Naive thymus-derived CD4-positive, alpha-beta T cell (primary cell): Measurements from ENCODE around the gene EXOC6B. TPM values are rescaled to one million over a fixed set of nuclear protein-coding genes. Genes with fewer than 3 reads are reported as not detected.

Experiments
- ATAC-seq: fragments of 150-1000 bp; cut with Tn5 transposase; 2 replicates; pipeline ENCODE4 v1.10.0; 2021; ENCODE audit warnings: mild to moderate bottlenecking, moderate library complexity
- CTCF ChIA-PET: fragments of 350-600 bp; sonication (Branson Sonifier 250); formaldehyde crosslinking; loops from one replicate; lab custom pipeline; 2021; ENCODE audit warnings: antibody characterized with exemption; lab: Charles Lee
- POLR2A ChIA-PET: fragments of 350-600 bp; sonication (Branson Sonifier 250); formaldehyde crosslinking; loops from one replicate; lab custom pipeline; 2021; ENCODE audit warnings: antibody characterized with exemption, inconsistent platforms; lab: Charles Lee
- DNase-seq, 9 donors: peaks; one replicate each; pipeline versions ENCODE4 v3.0.0 to v3.0.0-alpha.2; 2020 to 2022; ENCODE audit warnings: mixed read lengths in 1 of 9
- H3K27ac ChIP-seq: one replicate; pipeline ENCODE4 v1.7.0; 2013; ENCODE audit warnings: mild to moderate bottlenecking, low read depth, low read length, moderate library complexity
- H3K27me3 ChIP-seq, 2 donors: one replicate each; pipeline ENCODE4 v1.7.0; 2013; ENCODE audit warnings: low read length in 2 of 2, mild to moderate bottlenecking in 2 of 2, moderate library complexity in 2 of 2; ENCODE audit not compliant: control insufficient read depth in 2 of 2, insufficient read depth in 2 of 2
- H3K36me3 ChIP-seq, 3 experiments: 1 replicate in 2 of 3; 2 replicates in 1 of 3; pipeline ENCODE4 v1.7.0; 2013; ENCODE audit warnings: low read length in 3 of 3, mild to moderate bottlenecking in 3 of 3, moderate library complexity in 1 of 3; ENCODE audit not compliant: insufficient read depth in 3 of 3, control insufficient read depth in 2 of 3
- H3K4me1 ChIP-seq, 2 donors: one replicate each; pipeline ENCODE4 v1.7.0; 2013; ENCODE audit warnings: low read length in 2 of 2, mild to moderate bottlenecking in 2 of 2, moderate library complexity in 1 of 2; ENCODE audit not compliant: control insufficient read depth in 2 of 2, insufficient read depth in 2 of 2
- H3K4me3 ChIP-seq: 2 replicates; pipeline ENCODE4 v1.7.0; 2013; ENCODE audit warnings: mild to moderate bottlenecking, low read length
- H3K9me3 ChIP-seq, 3 experiments: 1 replicate in 2 of 3; 2 replicates in 1 of 3; pipeline ENCODE4 v1.7.0; 2013; ENCODE audit warnings: low read length in 3 of 3; ENCODE audit not compliant: control insufficient read depth in 2 of 3
- H3K27ac Mint-ChIP-seq, 9 donors: one replicate each; pipeline ENCODE4 v1.8.0; 2020 to 2022; ENCODE audit warnings: mixed read lengths in 9 of 9, mild to moderate bottlenecking in 8 of 9, moderate library complexity in 5 of 9, inconsistent platforms in 2 of 9
- H3K27me3 Mint-ChIP-seq, 5 donors: one replicate each; pipeline ENCODE4 v1.8.0; 2021 to 2022; ENCODE audit warnings: mixed read lengths in 5 of 5, mild to moderate bottlenecking in 1 of 5
- H3K36me3 Mint-ChIP-seq, 5 donors: one replicate each; pipeline ENCODE4 v1.8.0; 2020 to 2022; ENCODE audit warnings: mixed read lengths in 5 of 5, mild to moderate bottlenecking in 3 of 5, inconsistent platforms in 1 of 5
- H3K4me1 Mint-ChIP-seq, 7 donors: one replicate each; pipeline ENCODE4 v1.8.0; 2020 to 2022; ENCODE audit warnings: mixed read lengths in 7 of 7, mild to moderate bottlenecking in 3 of 7, inconsistent platforms in 1 of 7
- H3K4me3 Mint-ChIP-seq, 10 donors: one replicate each; pipeline ENCODE4 v1.8.0; 2020 to 2022; ENCODE audit warnings: mild to moderate bottlenecking in 10 of 10, mixed read lengths in 10 of 10, moderate library complexity in 6 of 10, inconsistent platforms in 2 of 10
- H3K9me3 Mint-ChIP-seq, 11 donors: one replicate each; pipeline ENCODE4 v1.8.0; 2020 to 2022; ENCODE audit warnings: mixed read lengths in 11 of 11, mild to moderate bottlenecking in 4 of 11, inconsistent platforms in 1 of 11, moderate library complexity in 1 of 11
- intact Hi-C, 2 donors: fragments of 100-400 bp; cut with micrococcal nuclease; formaldehyde crosslinking; loops; one replicate each; pipeline ENCODE4 v1.15.1; 2023
- polyA plus RNA-seq, 2 donors: library from polyadenylated mRNA; unstranded; fragments of 300-500 nt; fragmentation: Illumina TruSeq; gene quantifications; one replicate each; pipeline ENCODE4 v1.2.3, GENCODE V29; 2021
- total RNA-seq, 6 experiments: library from RNA in 5 of 6; stranded (reverse) in 5 of 6; gene quantifications; 1 replicate in 5 of 6; 2 replicates in 1 of 6; pipeline ENCODE4 v1.2.3 and lab custom pipeline; 2021 to 2026

EXOC6B gene
- total and polyA plus RNA-seq, 7 experiments from 2014 or later = 3.5 to 21.9 (median 15.1) TPM

DNA sequence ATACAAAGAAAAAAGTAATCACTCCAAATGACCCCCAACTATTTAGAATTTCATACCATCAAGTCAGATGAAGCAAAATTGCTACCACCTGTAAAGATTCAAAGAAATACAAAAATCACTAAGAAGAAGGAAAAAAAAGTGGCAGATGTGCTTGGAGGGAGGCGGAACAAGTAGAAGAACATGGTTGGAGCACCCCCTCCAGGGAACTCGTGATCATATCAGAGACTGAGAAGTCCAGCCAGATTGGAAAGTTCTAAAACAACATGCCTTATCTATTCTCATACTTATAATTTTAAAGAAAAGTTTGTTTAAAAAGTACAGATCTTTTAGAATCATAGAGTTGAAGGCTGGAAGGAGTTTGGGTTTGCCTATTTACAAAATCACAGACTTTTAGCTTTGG lies 564.8 kb downstream of the EXOC6B start:
- no peak overlapping the region for H3K4me3 Mint-ChIP-seq
- H3K27ac Mint-ChIP-seq = no peak overlapping the region
- Histone ChIP-seq H3K27me3 (no peaks in the 10 kb centered on the region), H3K36me3 (no peaks in the 10 kb centered on the region), H3K4me1 (no peaks in the 10 kb centered on the region), H3K4me3 (no peak overlapping the region), H3K27ac (no peak overlapping the region), H3K9me3 (no peaks in the 10 kb centered on the region)
- ChIA-PET POLR2A (no interaction called here), CTCF (no interaction called here)
- peaks cover 0 to 7% (median 0%) of the 10 kb centered on the region in 5 donors for H3K36me3 Mint-ChIP-seq
- intact Hi-C loops = no loop called here
- DNase-seq (no peak), ATAC-seq (no peak)
- H3K27me3 Mint-ChIP-seq = no peaks in the 10 kb centered on the region
- no peaks in the 10 kb centered on the region for H3K4me1 Mint-ChIP-seq
- H3K9me3 Mint-ChIP-seq = peaks cover 0 to 5% (median 3%) of the 10 kb centered on the region in 11 donors

DNA sequence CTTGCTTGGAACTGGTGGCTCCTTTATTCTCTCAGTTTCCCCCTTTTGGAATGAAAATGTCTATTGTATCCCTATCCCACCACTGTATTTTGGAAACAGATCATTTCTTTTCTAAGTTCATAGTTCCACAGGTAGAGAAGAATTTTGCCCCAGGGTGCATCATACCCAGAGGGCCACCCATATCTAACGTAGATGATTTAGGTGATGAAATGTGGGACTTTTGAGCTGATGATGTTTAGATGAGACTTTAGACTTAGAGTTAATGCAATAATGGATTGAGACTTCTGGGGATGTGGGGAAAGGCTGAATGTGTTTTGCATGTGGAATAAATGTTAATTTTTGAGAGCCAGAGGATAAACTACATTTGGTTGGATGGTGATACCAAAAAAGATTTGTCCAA lies 570.3 kb downstream of the EXOC6B start:
- no peaks in the 10 kb centered on the region for H3K4me1 ChIP-seq
- no peak overlapping the region for H3K4me3 ChIP-seq
- H3K9me3 ChIP-seq = no peaks in the 10 kb centered on the region
- intact Hi-C loops = no loop called here
- CTCF ChIA-PET = no interaction called here
- H3K27ac Mint-ChIP-seq = no peak overlapping the region
- DNase-seq = no peak
- no peak for ATAC-seq
- H3K27me3 ChIP-seq = no peaks in the 10 kb centered on the region
- H3K4me3 Mint-ChIP-seq = no peak overlapping the region
- peaks cover 0 to 1% (median 0%) of the 10 kb centered on the region in 7 donors for H3K4me1 Mint-ChIP-seq
- no peak overlapping the region for H3K27ac ChIP-seq
- H3K27me3 Mint-ChIP-seq = no peaks in the 10 kb centered on the region
- peaks cover 0 to 33% (median 7%) of the 10 kb centered on the region in 11 donors for H3K9me3 Mint-ChIP-seq
- H3K36me3 ChIP-seq = no peaks in the 10 kb centered on the region
- POLR2A ChIA-PET = no interaction called here
- peaks cover 0 to 16% (median 15%) of the 10 kb centered on the region in 5 donors for H3K36me3 Mint-ChIP-seq

DNA sequence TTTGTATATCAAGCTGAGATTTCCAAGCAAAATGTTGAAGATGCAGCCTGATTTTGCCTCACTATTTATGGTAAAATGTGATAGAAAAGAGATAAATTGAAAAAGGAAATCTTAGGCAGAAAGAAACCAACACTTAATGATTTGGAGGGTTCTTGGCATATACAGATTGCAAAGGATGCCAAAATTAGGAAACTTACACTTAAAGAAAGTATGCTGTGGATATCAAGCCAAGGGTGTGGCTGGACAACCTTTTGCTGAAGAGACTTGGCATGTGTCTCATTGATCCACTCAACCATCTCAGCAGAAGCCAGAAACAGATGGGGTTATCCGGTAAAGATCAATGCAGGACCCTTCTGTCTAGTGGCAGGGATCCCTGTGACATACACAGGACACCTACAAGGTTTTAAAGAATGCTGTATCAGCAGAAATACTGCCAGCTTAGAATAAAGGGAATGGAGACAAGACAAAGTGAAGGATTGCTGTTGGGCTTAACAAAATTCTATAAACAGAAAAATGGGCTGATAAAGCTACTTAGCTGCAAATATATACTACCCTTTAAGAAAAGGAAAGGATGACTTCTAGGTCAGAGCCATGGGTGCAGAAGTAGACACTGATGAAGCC lies 570.9 kb downstream of the EXOC6B start:
- CTCF ChIA-PET = no interaction called here
- ATAC-seq = no peak
- no peak overlapping the region for H3K27ac Mint-ChIP-seq
- no peaks in the 10 kb centered on the region for H3K27me3 Mint-ChIP-seq
- intact Hi-C loops = no loop called here
- DNase-seq = no peak
- no peaks in the 10 kb centered on the region for H3K9me3 ChIP-seq
- no peaks in the 10 kb centered on the region for H3K27me3 ChIP-seq
- no peak overlapping the region for H3K4me3 ChIP-seq
- H3K9me3 Mint-ChIP-seq = peaks cover 0 to 33% (median 7%) of the 10 kb centered on the region in 11 donors
- POLR2A ChIA-PET = no interaction called here
- H3K4me3 Mint-ChIP-seq = no peak overlapping the region
- peaks cover 0 to 1% (median 0%) of the 10 kb centered on the region in 7 donors for H3K4me1 Mint-ChIP-seq
- H3K36me3 Mint-ChIP-seq = peaks cover 0 to 16% (median 12%) of the 10 kb centered on the region in 5 donors
- no peaks in the 10 kb centered on the region for H3K4me1 ChIP-seq
- no peak overlapping the region for H3K27ac ChIP-seq
- no peaks in the 10 kb centered on the region for H3K36me3 ChIP-seq

DNA sequence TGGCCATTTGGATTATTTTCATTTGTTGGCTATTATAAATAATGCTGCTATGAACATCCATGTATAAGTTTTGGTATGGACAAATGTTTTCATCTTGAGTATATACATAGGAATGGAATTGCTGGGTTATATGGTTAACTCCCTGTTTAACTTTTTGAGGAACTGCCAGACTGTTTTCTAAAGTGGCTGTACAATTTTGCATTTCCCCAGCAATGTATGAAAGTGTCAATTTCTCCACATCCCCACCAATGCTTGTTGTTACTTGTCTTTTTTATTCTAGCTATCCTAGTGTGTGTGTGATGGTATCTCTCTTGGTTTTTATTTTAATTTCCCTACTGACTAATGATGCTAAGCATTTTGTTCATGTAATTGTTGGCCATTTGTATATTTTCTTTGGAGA lies 587.5 kb downstream of the EXOC6B start:
- ATAC-seq (no peak), DNase-seq (no peak)
- Histone ChIP-seq H3K27me3 (no peaks in the 10 kb centered on the region), H3K36me3 (no peaks in the 10 kb centered on the region), H3K4me3 (no peak overlapping the region), H3K9me3 (no peaks in the 10 kb centered on the region), H3K4me1 (no peaks in the 10 kb centered on the region), H3K27ac (no peak overlapping the region)
- Mint-ChIP-seq H3K27ac (no peak overlapping the region), H3K4me3 (no peak overlapping the region), H3K36me3 (peaks cover 0 to 23% (median 0%) of the 10 kb centered on the region in 5 donors), H3K27me3 (no peaks in the 10 kb centered on the region), H3K9me3 (peaks cover 0 to 8% (median 0%) of the 10 kb centered on the region in 11 donors), H3K4me1 (peaks cover 0 to 21% (median 16%) of the 10 kb centered on the region in 7 donors)
- intact Hi-C loops = no loop called here
- POLR2A ChIA-PET = no interaction called here
- CTCF ChIA-PET = no interaction called here

DNA sequence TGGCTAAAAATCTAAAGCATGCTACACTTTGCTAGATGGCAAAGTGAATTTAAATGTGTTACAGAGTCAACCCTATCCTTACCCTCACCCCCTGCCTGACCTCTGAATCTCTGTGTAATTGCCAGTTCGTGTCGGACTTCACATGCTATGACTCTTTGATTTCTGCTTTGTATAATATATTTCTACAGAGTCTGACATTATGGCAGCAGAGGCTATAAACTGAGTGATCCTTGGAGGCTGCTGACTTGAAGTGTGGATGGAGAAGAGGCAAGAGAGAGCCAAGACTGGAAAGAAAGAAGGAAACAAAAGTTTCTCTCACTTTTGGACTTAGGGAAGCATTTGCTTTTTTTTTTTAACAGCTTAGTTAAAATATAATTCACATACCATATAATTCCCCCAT lies 588.3 kb downstream of the EXOC6B start:
- Histone ChIP-seq H3K27me3 (no peaks in the 10 kb centered on the region), H3K4me3 (no peak overlapping the region), H3K36me3 (no peaks in the 10 kb centered on the region), H3K4me1 (no peaks in the 10 kb centered on the region), H3K27ac (no peak overlapping the region), H3K9me3 (no peaks in the 10 kb centered on the region)
- POLR2A ChIA-PET = no interaction called here
- Mint-ChIP-seq H3K27me3 (no peaks in the 10 kb centered on the region), H3K4me3 (no peak overlapping the region), H3K27ac (no peak overlapping the region), H3K4me1 (peaks cover 0 to 21% (median 16%) of the 10 kb centered on the region in 7 donors), H3K9me3 (peaks cover 0 to 8% (median 0%) of the 10 kb centered on the region in 11 donors), H3K36me3 (peaks cover 0 to 23% (median 0%) of the 10 kb centered on the region in 5 donors)
- intact Hi-C loops = no loop called here
- CTCF ChIA-PET = interaction anchor here (0.7 kb wide), 1 partner anchor 945 kb away, joined by 3 read pairs; no protein-coding TSS in a partner anchor
- DNase-seq (no peak), ATAC-seq (no peak)

DNA sequence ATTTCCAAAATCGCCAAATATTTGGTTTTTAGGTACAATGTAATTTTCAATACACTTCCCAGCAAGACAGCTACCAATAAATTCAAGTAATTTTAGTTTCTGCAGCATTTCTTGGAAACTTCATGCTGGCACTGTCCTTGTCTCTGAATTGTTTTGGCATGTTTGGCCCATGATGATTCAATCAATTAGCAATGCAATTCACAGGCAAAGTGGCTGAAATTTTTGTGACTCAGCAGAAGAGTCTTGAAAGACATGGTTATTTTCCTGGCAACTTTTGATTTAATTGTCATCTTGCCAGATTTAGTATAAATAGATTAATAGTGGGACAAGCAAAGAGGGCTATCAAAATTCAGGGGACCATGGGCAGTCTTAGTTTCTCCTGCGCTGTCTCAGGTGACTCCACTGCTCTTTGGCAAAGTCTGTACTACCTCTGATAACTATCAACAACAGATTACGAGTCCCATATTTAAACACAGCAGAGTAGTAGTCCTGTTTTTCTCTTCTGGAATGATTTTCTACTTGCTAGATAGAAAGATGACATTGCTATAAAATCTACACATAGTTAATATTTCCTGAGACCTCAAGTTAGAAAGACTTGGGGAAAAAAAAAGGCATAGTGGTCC lies 589.3 kb downstream of the EXOC6B start:
- no peaks in the 10 kb centered on the region for H3K27me3 ChIP-seq
- DNase-seq = no peak
- H3K9me3 ChIP-seq = no peaks in the 10 kb centered on the region
- Mint-ChIP-seq H3K36me3 (peaks cover 0 to 23% (median 0%) of the 10 kb centered on the region in 5 donors), H3K4me3 (no peak overlapping the region), H3K27me3 (no peaks in the 10 kb centered on the region), H3K27ac (no peak overlapping the region), H3K9me3 (peaks cover 0 to 4% (median 0%) of the 10 kb centered on the region in 11 donors), H3K4me1 (peaks cover 0 to 11% (median 7%) of the 10 kb centered on the region in 7 donors)
- POLR2A ChIA-PET = no interaction called here
- no peaks in the 10 kb centered on the region for H3K4me1 ChIP-seq
- H3K4me3 ChIP-seq = no peak overlapping the region
- CTCF ChIA-PET = interaction anchor here (0.7 kb wide), 1 partner anchor 946 kb away, joined by 3 read pairs; no protein-coding TSS in a partner anchor
- no peaks in the 10 kb centered on the region for H3K36me3 ChIP-seq
- intact Hi-C loops = no loop called here
- ATAC-seq = no peak
- H3K27ac ChIP-seq = no peak overlapping the region
